Measurements from ENCODE around the gene SMAGP. TPM values are rescaled to one million over a fixed set of nuclear protein-coding genes. Genes with fewer than 3 reads are reported as not detected.

Gene SMAGP
- total and polyA plus RNA-seq, 2 of the 4 experiments (the other 2 are of a cell fraction) = 12.2 to 42.7 TPM

DNA sequence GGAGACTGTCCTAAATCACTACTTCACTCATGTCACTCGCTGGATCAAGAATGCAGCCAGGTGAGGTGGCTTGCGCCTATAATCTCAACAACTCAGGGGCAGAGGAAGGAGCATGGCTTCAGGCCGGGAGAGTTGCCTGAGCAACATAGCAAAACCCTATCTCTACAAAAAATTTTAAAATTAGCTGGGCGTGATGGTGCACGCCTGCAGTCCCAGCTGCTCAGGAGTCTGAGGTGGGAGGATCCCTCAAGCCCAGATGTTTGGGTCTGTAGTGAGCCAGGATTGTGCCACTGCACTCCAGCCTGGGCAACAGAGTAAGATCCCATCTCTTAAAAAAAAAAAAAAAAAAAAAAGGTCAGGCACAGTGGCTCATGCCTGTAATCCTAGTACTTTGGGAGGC is 5.9 kb downstream of the SMAGP start:
- Histone ChIP-seq H2BK20ac (ENCODE audit: low read depth, low read length) (no peak overlapping the region), H3K18ac (ENCODE audit: low read depth, low read length) (no peak overlapping the region), H3K79me1 (ENCODE audit: low read depth in 1 of 2, low read length in 2 of 2) (peaks cover 32 to 56% of the 10 kb centered on the region in 2 experiments), H2AFZ (replicated peaks; ENCODE audit: low read length, poor library complexity) (no peak overlapping the region), H4K5ac (ENCODE audit: low read depth, low read length) (no peak overlapping the region), H3K27me3 (ENCODE audit: control insufficient read depth, insufficient read depth, low read length) (no peaks in the 10 kb centered on the region), H2AK9ac (replicated peaks; ENCODE audit: low read depth, low read length, poor library complexity) (no peak overlapping the region), H2AK5ac (ENCODE audit: low read depth, low read length) (no peak overlapping the region), H3K27ac (ENCODE audit: insufficient read depth, low read length) (no peak overlapping the region), H2BK120ac (ENCODE audit: low read depth, low read length) (no peak overlapping the region), H3K36me3 (ENCODE audit: control insufficient read depth, insufficient read depth, low read length) (no peaks in the 10 kb centered on the region), H3K56ac (ENCODE audit: extremely low read depth, insufficient read depth, low read length) (no peak overlapping the region), H4K20me1 (ENCODE audit: insufficient read depth, low read length) (no peaks in the 10 kb centered on the region), H4K8ac (ENCODE audit: low read depth in 2 of 2, low read length in 2 of 2) (no peak overlapping the region), H3K9ac (ENCODE audit: low read depth, low read length) (no peak overlapping the region), H3K4me3 (ENCODE audit: insufficient read depth, low read depth, low read length) (no peak overlapping the region), H3K4ac (ENCODE audit: low read depth, low read length) (no peak overlapping the region), H3K9me3 (ENCODE audit: control insufficient read depth, insufficient read depth, low read length) (no peaks in the 10 kb centered on the region), H4K91ac (ENCODE audit: insufficient read depth, low read depth, low read length) (no peak overlapping the region), H3K9me1 (ENCODE audit: insufficient read depth, low read length) (peaks cover 17% of the 10 kb centered on the region), H2BK15ac (ENCODE audit: low read depth, low read length) (no peak overlapping the region), H2BK5ac (ENCODE audit: low read depth, low read length, poor library complexity, severe bottlenecking) (no peak overlapping the region), H3K4me2 (ENCODE audit: low read depth, low read length) (no peak overlapping the region), H3K14ac (replicated peaks; ENCODE audit: low read depth, low read length) (no peak overlapping the region), H3K23ac (ENCODE audit: low read depth, low read length) (no peak overlapping the region), H3K4me1 (ENCODE audit: control insufficient read depth, insufficient read depth, low read length) (0 out of 2 replicates have a peak, but pooled peaks cover 2% of the 10 kb centered on the region)
- CTCF ChIA-PET = interaction anchor here (0.6 kb wide), 1 partner anchor 1596 kb away, joined by 4 read pairs; no protein-coding TSS in a partner anchor
- dilution Hi-C loops (cut with HindIII; ENCODE audit: low sequenced_read_pairs, unreplicated experiment) (no loop called here), intact Hi-C loops (cut with micrococcal nuclease) (no loop called here), in situ Hi-C loops (cut with MboI; ENCODE audit: low sequenced_read_pairs) (no loop called here)
- BruUV-seq (replicated peaks) = no TSS peak
- ATAC-seq (ENCODE audit: low read depth) (no peak), DNase-seq (no peak)
- TF ChIP-seq RCOR1 (IDR thresholded peaks at IDR 0.05; ENCODE audit: insufficient replicate concordance, low read length) = no peak
- no peak for TF ChIP-seq MAFK (IDR thresholded peaks at IDR 0.05; ENCODE audit: low read depth, low read length)
- TF ChIP-seq CEBPB (IDR thresholded peaks at IDR 0.05; ENCODE audit: low read depth, low read length) = no peak
- no peak for TF ChIP-seq POLR2A (IDR thresholded peaks at IDR 0.05; ENCODE audit: low read depth, low read length)
- no peak for TF ChIP-seq NFE2L2 (IDR thresholded peaks at IDR 0.05; ENCODE audit: low read depth, low read length)
- TF ChIP-seq USF2 (IDR thresholded peaks at IDR 0.05; ENCODE audit: low read depth, low read length) = no peak
- TF ChIP-seq MXI1 (IDR thresholded peaks at IDR 0.05; ENCODE audit: borderline replicate concordance, low read depth, low read length) = no peak
- TF ChIP-seq CTCF (conservative IDR thresholded peaks at IDR 0.05; ENCODE audit: low read depth, low read length) = no peak
- no peak for TF ChIP-seq SMC3 (IDR thresholded peaks at IDR 0.05; ENCODE audit: low read depth, low read length)
- no peak for TF ChIP-seq BHLHE40 (IDR thresholded peaks at IDR 0.05; ENCODE audit: low read depth, low read length)
- TF ChIP-seq MAZ (IDR thresholded peaks at IDR 0.05; ENCODE audit: borderline replicate concordance, low read depth, low read length) = no peak
- no peak for TF ChIP-seq RAD21 (IDR thresholded peaks at IDR 0.05; ENCODE audit: low read length)
- no peak for TF ChIP-seq FOS (IDR thresholded peaks at IDR 0.05; ENCODE audit: low read depth, low read length)
- TF ChIP-seq RFX5 (IDR thresholded peaks at IDR 0.05; ENCODE audit: low read depth, low read length) = no peak
- TF ChIP-seq CHD1 (IDR thresholded peaks at IDR 0.05; ENCODE audit: low read depth, low read length) = no peak
- TF ChIP-seq, protein P1, sequence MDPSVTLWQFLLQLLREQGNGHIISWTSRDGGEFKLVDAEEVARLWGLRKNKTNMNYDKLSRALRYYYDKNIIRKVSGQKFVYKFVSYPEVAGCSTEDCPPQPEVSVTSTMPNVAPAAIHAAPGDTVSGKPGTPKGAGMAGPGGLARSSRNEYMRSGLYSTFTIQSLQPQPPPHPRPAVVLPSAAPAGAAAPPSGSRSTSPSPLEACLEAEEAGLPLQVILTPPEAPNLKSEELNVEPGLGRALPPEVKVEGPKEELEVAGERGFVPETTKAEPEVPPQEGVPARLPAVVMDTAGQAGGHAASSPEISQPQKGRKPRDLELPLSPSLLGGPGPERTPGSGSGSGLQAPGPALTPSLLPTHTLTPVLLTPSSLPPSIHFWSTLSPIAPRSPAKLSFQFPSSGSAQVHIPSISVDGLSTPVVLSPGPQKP (IDR thresholded peaks at IDR 0.05; ENCODE audit: borderline replicate concordance, low read depth, low read length) = no peak
- POLR2A ChIA-PET (ENCODE audit: unreplicated experiment) = no interaction called here
- WGBS, 2 experiments (ENCODE audit: extremely low coverage in 2 of 2, insufficient read length in 1 of 2) = no CpG with 5 or more reads among the region's 5 CpGs

Data from IMR-90 (cell line).